ENCODE results near the gene PTPRD.

PTPRD gene

DNA sequence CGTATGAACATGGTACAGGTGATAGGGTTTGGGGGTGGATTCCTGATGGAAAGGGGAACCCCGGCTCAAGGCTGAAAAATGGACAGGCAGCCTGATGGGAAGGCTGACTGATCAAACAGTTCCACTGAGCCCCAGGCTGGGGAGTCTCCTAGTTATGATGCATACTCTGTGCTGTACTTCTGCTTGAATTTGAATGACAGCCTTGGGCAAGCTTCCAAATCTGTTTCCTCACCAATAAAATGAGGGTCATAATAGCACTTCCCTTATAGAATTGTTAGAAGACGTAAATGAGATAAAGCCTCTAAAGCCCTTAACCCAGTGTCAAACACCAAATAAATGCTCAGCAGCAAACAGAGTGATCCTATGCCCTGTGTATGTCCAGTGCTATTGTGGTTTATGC is 2334.8 kb downstream of the PTPRD start:
- no peaks in the 10 kb centered on the region for H3K36me3 ChIP-seq (ENCODE audit: insufficient read depth, low read length)
- no peak for TF ChIP-seq EZH2phosphoT487 (IDR thresholded peaks at IDR 0.05; ENCODE audit: borderline replicate concordance)
- no peak for TF ChIP-seq CTCF (conservative IDR thresholded peaks at IDR 0.05; ENCODE audit: low read length)
- H3K9me3 ChIP-seq (ENCODE audit: insufficient read depth, low read depth, low read length) = no peaks in the 10 kb centered on the region
- H2AFZ ChIP-seq (ENCODE audit: low read length) = no peak overlapping the region
- no peak overlapping the region for H3K4me3 ChIP-seq (ENCODE audit: low read length, poor library complexity, severe bottlenecking)
- H3F3A ChIP-seq (ENCODE audit: low read depth) = no peaks in the 10 kb centered on the region
- H3K79me2 ChIP-seq (ENCODE audit: insufficient read depth, low read length) = no peaks in the 10 kb centered on the region
- H4K20me1 ChIP-seq (ENCODE audit: insufficient read depth, low read length, poor library complexity, severe bottlenecking) = no peaks in the 10 kb centered on the region
- no peaks in the 10 kb centered on the region for H3K4me1 ChIP-seq (ENCODE audit: insufficient read depth, low read length, poor library complexity, severe bottlenecking)
- H3K27me3 ChIP-seq (ENCODE audit: insufficient read depth, low read length, poor library complexity, severe bottlenecking) = no peaks in the 10 kb centered on the region
- no peak overlapping the region for H3K9ac ChIP-seq (ENCODE audit: low read depth, low read length, poor library complexity, severe bottlenecking)
- H3K4me2 ChIP-seq (ENCODE audit: low read depth, low read length, poor library complexity, severe bottlenecking) = no peak overlapping the region
- no peaks in the 10 kb centered on the region for H3K9me2 ChIP-seq (replicated peaks; ENCODE audit: low read depth, low read length)

DNA sequence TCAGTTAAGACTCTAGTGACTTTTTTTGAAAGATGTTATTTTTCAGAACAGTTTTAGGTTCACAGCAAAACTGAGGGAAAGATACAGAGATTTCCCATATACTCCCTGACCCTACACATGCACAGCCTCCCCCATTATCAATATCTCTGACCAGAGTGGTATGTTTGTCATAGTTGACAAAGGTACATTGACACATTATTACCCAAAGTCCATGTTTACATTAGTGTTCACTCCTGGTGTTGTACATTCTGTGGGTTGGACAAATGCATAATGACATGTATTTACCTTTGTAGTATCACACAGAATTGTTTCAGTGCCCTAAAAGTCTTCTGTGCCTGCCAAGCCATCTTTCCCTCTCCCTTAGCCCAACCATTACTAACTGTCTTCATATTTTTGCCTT is 2342.6 kb downstream of the PTPRD start:
- Histone ChIP-seq H3K4me2 (ENCODE audit: low read depth, low read length, poor library complexity, severe bottlenecking) (no peak overlapping the region), H2AFZ (ENCODE audit: low read length) (no peak overlapping the region), H3K9ac (ENCODE audit: low read depth, low read length, poor library complexity, severe bottlenecking) (no peak overlapping the region), H3K9me3 (ENCODE audit: insufficient read depth, low read depth, low read length) (no peaks in the 10 kb centered on the region), H3K4me1 (ENCODE audit: insufficient read depth, low read length, poor library complexity, severe bottlenecking) (no peaks in the 10 kb centered on the region), H3F3A (ENCODE audit: low read depth) (no peaks in the 10 kb centered on the region), H3K36me3 (ENCODE audit: insufficient read depth, low read length) (no peaks in the 10 kb centered on the region), H3K27me3 (ENCODE audit: insufficient read depth, low read length, poor library complexity, severe bottlenecking) (no peaks in the 10 kb centered on the region), H3K79me2 (ENCODE audit: insufficient read depth, low read length) (no peaks in the 10 kb centered on the region), H4K20me1 (ENCODE audit: insufficient read depth, low read length, poor library complexity, severe bottlenecking) (no peaks in the 10 kb centered on the region), H3K4me3 (ENCODE audit: low read length, poor library complexity, severe bottlenecking) (no peak overlapping the region), H3K9me2 (replicated peaks; ENCODE audit: low read depth, low read length) (no peaks in the 10 kb centered on the region)
- TF ChIP-seq CTCF (conservative IDR thresholded peaks at IDR 0.05; ENCODE audit: low read length) (no peak), EZH2phosphoT487 (IDR thresholded peaks at IDR 0.05; ENCODE audit: borderline replicate concordance) (no peak)

- H3K27me3 ChIP-seq (ENCODE audit: insufficient read depth, low read length, poor library complexity, severe bottlenecking) = no peaks in the 10 kb centered on the region
- H3K9me2 ChIP-seq (replicated peaks; ENCODE audit: low read depth, low read length) = no peaks in the 10 kb centered on the region
- no peaks in the 10 kb centered on the region for H3K79me2 ChIP-seq (ENCODE audit: insufficient read depth, low read length)
- H3K4me3 ChIP-seq (ENCODE audit: low read length, poor library complexity, severe bottlenecking) = no peak overlapping the region
- TF ChIP-seq EZH2phosphoT487 (IDR thresholded peaks at IDR 0.05; ENCODE audit: borderline replicate concordance) = no peak
- no peak for TF ChIP-seq CTCF (conservative IDR thresholded peaks at IDR 0.05; ENCODE audit: low read length)
- H4K20me1 ChIP-seq (ENCODE audit: insufficient read depth, low read length, poor library complexity, severe bottlenecking) = no peaks in the 10 kb centered on the region
- H2AFZ ChIP-seq (ENCODE audit: low read length) = no peak overlapping the region
- H3K36me3 ChIP-seq (ENCODE audit: insufficient read depth, low read length) = no peaks in the 10 kb centered on the region
- no peaks in the 10 kb centered on the region for H3F3A ChIP-seq (ENCODE audit: low read depth)
- H3K4me2 ChIP-seq (ENCODE audit: low read depth, low read length, poor library complexity, severe bottlenecking) = no peak overlapping the region
- no peaks in the 10 kb centered on the region for H3K4me1 ChIP-seq (ENCODE audit: insufficient read depth, low read length, poor library complexity, severe bottlenecking)
- H3K9me3 ChIP-seq (ENCODE audit: insufficient read depth, low read depth, low read length) = no peaks in the 10 kb centered on the region
- no peak overlapping the region for H3K9ac ChIP-seq (ENCODE audit: low read depth, low read length, poor library complexity, severe bottlenecking)
Measured at GRCh38 chr9:8268881-8269280, 2343.9 kb downstream of the PTPRD start.

All from Loucy (cell line).